SIG-M5 treated with dmso at 0.1 percent for 504 hours (cell line): ENCODE data around the gene FNTB.

Experiments used
- DNase-seq: peaks from one replicate; lab custom pipeline; 2025; ENCODE audit not compliant: unreplicated experiment; lab: John Stamatoyannopoulos, UW

Gene FNTB

DNA sequence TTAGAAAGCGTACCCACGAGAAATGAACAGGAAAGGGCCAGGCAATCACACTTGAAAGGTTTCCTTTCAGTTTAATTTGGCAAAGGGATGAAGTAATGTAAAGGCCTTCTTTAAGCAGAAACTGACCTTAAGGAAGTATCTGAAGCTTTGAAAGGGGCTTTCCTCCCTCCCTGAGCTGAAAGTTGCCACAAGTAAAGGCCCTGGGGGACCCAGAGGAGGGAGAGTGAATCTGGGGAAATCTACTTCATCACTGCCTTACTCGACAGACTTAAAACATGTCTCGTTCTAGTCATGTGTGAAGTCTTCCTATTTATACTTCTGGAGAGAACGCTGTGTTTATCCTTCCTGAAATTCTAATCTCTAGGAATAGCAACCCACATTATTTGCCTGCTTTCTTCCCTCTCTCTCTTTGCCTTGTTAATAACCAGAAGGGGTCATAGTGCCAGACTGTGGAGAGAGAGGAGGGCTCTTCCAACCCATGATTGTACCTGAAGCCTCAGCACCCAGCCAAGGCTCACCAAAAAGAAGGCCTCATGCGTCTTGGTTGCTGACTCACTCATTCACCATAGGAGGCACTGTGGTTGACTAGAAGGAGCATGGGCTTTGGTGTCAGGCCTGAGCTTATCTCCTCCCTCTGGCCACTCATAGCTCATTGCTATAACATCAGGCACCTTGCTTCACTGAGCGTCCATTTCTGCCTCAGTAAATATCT, 33.9 kb upstream of the FNTB start:
- DNase-seq, result no peak

GRCh38 chr14:64953310-64953654, 33.4 kb upstream of the FNTB start:
- no peak for DNase-seq

DNA sequence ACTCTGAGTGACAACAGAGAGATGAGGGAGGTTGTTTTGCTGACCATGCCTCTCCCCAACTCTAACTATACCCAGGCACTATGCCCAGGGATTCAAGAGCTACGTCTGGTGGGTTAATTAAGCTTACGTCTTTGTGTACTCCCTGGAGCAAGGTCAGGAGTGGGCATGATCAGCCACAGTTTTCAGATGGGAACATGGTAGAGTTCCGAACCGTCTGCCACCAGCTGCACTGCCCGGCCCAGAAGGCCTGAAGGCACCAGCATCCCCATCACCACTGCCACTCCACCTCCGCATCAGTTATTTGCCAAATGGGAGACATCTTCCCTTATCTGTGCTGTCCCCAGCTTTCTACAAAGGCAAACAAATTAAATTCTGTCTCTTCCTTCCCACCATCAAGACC, 33.0 kb upstream of the FNTB start:
- no peak for DNase-seq

DNA sequence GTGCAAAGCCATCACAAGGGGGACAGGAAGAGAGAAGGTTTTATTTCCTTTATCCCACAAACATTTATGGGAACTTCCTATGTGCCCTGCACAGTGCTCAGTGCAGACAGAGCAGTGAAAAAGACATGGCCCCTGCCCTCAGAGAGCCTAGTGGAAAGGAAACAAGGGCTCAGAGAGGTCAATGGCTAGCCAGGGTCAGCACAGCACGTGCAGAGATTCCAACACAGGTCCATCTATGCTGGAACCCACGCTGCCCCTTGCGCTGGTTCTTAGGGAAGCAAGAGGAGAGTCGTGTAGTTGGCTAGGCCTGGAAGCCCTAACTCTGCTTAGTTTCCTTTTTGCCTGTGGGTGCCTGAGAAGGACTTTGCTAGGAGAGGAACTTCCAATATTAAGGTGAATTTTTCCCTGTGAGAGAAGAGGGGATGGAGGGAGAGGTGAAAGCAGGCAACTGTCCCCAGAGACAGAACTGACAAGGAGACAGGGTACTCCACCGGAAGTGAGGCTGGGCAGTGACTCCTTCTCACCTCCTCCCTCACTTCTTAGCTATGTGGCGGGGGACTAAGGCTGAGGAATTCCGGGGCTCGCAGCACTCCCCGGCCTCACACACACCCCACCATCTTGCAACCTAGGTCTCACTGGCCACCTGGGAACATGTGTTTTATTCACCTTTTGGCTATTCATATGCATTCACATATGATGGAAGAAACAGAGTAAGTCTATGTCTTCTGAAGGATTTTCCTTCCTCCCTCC, 32.0 kb upstream of the FNTB start:
- DNase-seq, result no peak

DNA sequence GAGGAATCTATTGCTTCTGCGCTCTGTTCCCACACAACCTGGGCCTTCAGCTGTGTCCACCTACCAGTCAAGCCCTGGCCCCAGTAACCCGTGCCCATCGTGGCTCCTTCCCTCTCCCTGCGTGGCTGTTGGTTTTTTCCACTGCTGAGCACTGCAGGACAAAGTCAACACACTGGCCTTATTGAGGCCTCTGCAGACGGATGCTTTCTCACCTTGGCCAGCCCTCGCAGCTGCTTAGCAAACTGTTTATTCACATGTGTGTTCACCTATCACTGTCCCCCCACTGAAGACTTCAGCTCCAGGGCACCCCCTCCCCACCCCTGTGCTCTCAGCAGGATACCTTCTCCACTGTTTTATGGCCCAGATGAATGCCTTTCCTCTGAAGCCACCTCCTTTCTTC, 31.4 kb upstream of the FNTB start:
- no peak for DNase-seq

DNA sequence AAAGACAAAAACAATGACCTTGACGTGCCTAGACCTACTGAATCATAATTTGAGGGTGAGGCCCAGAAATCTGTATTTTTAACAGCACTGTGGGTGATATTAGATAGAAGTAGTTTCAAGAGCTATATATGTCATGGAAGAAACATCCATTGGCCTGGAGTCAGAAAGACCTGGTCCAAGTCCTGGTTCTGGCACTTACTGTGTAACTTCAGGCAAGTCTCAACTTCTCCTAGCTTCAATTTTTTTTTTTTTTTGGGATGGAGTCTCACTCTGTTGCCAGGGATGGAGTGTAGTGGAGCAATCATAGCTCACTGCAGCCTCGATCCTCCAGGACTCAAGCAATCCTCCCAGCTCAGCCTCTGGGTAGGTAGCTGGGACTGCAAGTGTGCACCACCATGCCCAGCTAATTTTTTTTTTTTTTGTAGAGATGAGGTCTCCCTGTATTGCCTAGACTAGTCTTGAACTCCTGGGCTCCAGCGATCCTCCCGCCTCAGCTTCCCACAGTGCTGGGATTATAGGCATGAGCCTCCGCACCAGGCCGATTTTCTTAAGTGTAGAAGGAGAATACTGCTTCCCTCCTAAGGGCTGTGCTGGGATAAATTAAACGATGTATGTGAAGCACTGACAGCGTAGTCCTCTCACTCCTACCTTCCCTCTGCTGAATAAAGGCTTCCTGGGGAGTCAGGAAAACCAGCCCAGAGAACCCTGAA, 29.8 kb upstream of the FNTB start:
- DNase-seq, result no peak

GRCh38 chr14:64958201-64958600, 28.5 kb upstream of the FNTB start:
- DNase-seq, result no peak

DNA sequence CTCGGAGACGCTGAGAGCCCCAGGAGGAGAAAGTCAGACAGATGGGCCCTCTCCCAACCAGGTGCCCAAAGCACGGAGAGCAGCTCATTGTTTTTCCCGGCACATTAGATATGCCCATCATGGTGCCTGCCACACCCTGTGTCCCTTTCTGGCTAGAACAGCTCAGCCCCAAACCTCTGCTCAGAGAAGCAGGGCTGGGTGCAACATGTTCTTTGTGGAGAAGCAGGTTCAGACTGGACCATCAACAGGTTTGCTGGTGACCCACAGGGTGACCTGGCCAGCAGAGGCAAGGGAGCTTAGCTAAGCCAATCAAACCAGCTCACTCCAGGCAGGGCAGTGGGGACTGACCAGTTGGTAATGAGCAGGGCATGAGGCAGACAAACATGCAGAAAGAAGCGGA, 28.0 kb upstream of the FNTB start:
- no peak for DNase-seq

DNA sequence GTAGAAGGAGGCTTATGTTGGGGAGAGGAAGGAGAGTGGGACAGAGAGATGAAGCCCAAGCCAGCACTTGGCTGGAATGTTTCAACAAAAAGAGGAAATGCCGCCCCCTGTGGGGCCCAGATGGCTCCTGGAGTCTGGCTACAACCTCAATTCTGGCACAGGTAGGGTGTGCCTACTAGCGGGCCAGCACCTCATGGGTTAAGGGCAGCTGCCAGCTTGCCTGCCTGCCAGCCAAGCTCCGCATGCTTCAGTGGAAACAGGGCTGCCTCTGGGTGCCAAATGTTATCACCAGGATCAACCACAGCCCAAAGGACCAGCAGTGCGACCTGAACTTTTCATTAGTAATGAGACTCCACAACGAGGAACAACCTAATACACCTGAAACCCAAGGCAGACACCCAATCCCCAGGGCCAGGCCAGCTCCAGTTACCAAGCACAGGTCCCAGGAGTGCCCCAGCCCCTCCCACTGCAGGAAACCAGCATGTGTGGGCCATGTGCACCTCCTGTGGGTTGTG, 25.9 kb upstream of the FNTB start:
- peak; percentile 40 for DNase-seq

DNA sequence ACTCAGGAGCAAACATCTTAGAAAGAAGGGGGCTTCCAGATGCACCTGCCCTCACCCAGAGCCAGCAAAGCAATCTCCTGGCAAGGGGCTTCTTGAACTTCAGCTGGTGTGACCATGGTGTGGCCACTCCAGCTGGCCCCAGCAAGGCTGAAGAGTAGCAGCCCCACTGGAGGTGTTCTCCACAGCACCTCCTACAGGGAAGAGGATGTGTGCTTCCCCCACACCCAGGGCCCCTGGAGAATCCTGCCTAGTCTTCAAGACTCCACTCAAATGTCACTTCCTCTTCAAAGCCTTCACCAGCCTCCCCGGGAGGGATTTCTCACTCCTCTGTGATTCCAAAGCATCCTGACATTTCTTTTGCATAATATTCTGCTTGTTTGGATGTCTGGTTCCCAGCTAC, 23.1 kb upstream of the FNTB start:
- no peak for DNase-seq

GRCh38 chr14:64965356-64966000, 21.2 kb upstream of the FNTB start:
- DNase-seq, result no peak

DNA sequence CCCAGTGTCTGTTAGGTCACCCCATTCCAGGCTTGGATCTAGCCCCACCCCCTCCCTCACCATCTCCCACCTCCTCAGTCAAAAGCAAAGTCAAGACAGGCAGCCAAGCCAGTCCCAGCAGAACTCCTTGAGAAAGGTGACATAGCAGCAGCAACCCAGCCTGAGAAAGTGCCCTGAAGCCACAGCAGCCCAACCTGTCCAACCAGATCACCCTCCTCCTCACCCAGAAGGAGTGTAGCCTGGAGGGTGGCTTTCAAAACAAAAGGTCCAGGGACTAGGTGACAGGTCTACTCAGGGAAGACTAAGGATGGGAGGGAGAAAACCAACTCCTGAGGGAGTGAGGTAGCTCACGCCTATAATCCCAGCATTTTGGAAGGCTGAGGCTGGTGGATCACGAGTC, 19.7 kb upstream of the FNTB start:
- peak; percentile 74 for DNase-seq

GRCh38 chr14:64968167-64968566, 18.5 kb upstream of the FNTB start:
- no peak for DNase-seq

- no peak for DNase-seq
Observed at GRCh38 chr14:64968651-64969050, 18.0 kb upstream of the FNTB start.

DNA sequence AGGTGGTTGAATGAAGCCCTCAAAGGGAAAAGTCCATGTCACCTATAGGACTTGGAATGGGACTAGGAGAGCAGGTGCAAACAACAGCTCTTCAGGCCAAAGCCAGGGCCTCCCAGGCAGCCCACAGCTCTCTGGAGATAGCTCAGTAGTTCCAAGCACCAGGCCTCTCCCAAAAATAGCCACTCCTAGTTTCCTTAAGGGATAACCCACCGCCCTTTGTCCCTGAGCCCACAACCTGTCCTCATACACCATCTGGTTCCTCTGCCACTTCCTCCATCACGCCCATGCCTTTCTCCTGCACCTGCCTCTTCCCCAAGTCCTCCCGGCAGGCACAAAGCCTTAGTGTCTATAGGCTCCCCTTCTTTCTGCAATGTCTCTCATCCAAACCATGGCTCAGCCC, 16.7 kb upstream of the FNTB start:
- no peak for DNase-seq

GRCh38 chr14:64970776-64971477, 15.8 kb upstream of the FNTB start:
- DNase-seq, result no peak

DNA sequence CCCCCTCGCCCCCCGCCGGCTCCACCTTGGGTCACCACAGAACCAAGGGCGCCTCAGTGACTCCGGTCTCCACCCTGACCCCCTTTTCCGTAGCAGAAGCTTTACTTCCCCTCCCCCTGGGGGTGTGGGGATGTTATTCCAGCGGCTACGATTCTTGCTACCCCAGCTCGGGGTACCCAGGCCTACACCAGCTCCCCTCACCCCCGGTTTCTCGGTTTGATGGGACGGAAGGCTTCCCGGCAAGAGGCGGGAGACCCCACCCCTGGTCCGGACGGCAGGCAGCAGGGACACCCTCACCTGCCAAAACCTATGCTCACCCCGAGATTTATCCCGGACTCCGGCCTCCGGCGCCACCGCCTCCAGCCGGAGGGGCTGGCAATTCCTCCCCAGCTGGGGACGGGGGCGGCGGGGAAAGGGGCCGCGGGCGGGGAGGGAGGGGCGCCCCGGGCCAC, 15.2 kb upstream of the FNTB start:
- no peak for DNase-seq

GRCh38 chr14:64971943-64972791, 14.5 kb upstream of the FNTB start, which contains the start of gene RAB15:
RAB15 (minus strand) TSS chr14:64972336; CDS start chr14:64972076, 260 bp downstream.
- DNase-seq, result no peak

- no peak for DNase-seq
Observed at GRCh38 chr14:64973026-64973442, 13.7 kb upstream of the FNTB start.

GRCh38 chr14:64973826-64974225, 12.9 kb upstream of the FNTB start:
- no peak for DNase-seq
